DMS153 (cell line): Measurements from ENCODE around the gene PLCH2.
"Not testable (repeated sequence)": the region's sequence is repeated elsewhere in the genome, so short reads cannot be mapped to it uniquely, and the experiment has no call there.

Experiments
- DNase-seq: peaks from one replicate; lab custom pipeline; 2025; lab: John Stamatoyannopoulos, UW

Gene PLCH2

GRCh38 chr1:2544875-2545640 lies 69.0 kb downstream of the PLCH2 start:
- no peak for DNase-seq

GRCh38 chr1:2545754-2546514 lies 69.8 kb downstream of the PLCH2 start:
- peak; percentile 95 for DNase-seq

- peak; percentile 97 for DNase-seq
Measured at GRCh38 chr1:2546515-2547209, 70.6 kb downstream of the PLCH2 start.

GRCh38 chr1:2547210-2548067 lies 71.3 kb downstream of the PLCH2 start:
- peak; percentile 79 for DNase-seq

DNA sequence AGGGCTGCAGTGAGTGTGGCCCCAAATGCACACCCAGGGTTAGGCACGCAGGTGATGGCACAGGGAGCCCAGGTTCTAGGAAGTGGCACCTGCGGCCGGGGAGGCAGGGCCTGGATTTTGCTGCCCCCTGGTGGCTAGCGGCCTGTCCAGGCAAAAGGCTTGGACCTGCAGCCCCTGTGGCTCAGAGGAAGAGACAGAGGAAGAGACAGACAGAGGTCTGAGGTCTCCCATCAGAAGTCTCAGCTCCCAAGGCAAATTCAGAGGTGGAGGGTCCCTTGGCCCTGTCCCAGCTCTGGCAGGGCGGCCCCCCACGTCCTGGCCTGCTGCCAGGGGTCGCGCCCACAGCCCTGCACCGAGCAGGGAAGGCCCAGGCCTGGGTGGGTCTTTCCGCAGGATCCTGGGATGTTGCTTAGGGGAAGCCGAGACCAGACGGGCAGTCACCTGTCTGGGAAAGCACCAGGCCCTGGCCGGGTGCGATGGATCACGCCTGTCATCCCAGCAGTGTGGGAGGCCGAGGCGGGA lies 72.0 kb downstream of the PLCH2 start:
- DNase-seq: peak; percentile 93

DNA sequence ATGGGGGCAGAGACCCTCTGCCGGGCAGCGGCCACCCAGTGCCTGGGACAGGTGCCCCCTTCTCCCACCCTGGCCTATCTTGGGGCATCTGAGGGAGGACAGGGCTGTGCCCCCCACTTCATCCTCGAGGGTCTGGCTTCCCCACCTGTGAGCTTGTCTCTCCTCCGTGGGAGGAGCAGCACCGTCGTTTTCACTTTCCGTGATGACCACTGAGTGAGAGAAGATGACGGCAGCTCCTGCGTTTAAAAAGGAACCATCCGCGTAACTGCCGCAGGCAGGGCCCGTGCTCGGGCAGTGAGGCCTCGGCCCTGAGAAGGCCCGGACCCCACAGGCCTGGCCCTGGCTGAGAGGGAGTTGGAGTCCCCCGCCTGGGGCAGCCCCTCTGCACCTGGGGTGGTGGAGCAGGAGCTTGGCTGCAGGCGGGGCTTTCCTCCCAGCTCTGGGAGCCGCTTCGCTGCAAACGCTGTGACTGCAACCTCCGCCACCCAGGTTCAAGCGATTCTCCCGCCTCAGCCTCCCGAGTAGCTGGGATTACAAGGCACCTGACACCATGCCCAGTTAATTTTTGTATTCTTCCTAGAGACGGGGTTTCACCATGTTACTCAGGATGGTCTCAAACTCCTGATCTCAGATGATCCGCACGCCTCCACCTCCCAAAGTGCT lies 73.4 kb downstream of the PLCH2 start:
- DNase-seq: not testable (repeated sequence)

DNA sequence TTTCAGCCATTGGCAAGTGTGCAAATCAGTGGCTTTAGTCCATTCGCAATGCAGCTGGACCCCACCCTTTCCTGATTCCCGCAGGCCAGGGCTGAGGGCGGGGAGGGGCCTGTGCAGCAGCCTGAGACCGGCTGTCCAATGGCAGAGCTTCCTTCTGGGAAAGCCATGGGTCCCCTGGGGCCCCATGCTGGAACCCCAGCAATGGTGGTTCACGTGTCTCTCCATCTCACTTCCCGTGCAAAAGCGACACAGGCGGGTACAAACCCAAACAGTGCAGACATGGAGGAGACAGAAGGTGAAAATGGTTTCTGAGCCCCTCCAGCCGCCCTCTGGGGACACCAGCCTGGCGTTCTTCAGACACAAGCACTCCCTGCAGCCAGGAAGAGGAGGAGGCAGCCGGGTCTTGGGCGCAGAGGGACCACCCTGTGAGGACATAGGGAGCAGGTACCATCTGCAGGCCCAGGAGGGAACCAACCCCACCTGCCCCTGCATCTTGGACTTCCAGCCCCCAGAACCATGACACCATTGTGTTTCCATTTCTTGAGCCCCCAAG lies 74.3 kb downstream of the PLCH2 start:
- not testable (repeated sequence) for DNase-seq

DNA sequence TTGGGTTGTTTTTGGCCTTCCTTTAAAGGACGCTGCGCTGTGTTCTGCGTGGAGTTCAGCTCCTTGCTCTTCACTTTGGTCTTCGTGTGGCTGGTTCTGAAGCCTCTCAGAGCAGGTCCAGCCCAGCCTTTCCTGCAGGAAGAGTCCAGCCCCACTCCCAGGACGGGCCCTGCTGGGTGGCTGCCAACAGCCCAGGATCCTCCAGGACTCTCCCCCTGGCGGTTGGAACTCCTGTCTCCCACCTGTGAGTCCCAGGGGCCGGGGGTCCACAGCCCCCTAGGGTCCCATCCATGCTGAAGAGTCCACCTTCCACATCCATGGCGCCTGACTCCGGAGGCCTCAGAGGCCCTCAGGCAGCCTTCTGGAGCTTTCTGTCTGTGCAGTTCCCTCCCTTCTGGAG lies 75.5 kb downstream of the PLCH2 start:
- DNase-seq: not testable (repeated sequence)

GRCh38 chr1:2552189-2552588 lies 76.1 kb downstream of the PLCH2 start:
- DNase-seq: no peak

DNA sequence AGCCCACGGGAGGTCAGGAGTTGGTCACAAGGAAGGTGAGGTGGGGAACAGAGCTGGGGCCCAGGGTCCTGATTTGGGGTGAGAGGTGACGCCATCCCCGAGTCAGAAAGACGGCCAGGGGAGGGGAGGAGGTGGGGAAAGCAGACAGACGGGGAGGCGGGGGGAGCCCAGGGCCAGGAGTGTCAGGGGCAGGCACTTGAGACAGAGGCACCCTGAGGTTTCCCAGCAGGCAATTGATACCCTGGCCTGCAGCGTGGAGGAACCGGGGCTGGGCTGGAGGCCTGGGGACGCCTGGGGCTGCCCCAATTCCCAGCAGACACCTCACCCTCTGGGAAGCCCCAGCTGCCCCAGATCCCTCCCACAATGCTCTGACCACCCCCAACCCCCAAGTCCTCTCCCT lies 77.0 kb downstream of the PLCH2 start:
- DNase-seq: not testable (repeated sequence)

- DNase-seq: no peak
Measured at GRCh38 chr1:2553871-2554620, 78.0 kb downstream of the PLCH2 start.

GRCh38 chr1:2554621-2555387 lies 78.7 kb downstream of the PLCH2 start:
- no peak for DNase-seq
